Sigmoid colon (tissue), 7 donors: ENCODE data around the gene TUFM. TPM values are rescaled to one million over a fixed set of nuclear protein-coding genes. Genes with fewer than 3 reads are reported as not detected.

ENCODE experiments used
- DNase-seq: peaks from one replicate; pipeline ENCODE4 v3.0.0-alpha.2; 2019
- H3K27ac ChIP-seq, 4 donors: fragments of 200-600 bp; sonication (generic); one replicate each; pipeline ENCODE4 v1.5.1; 2016 to 2019; ENCODE audit warnings: mild to moderate bottlenecking in 1 of 4
- H3K27me3 ChIP-seq, 3 donors: fragments of 200-600 bp; sonication (generic); one replicate each; pipeline ENCODE4 v1.5.1; 2019; ENCODE audit warnings: mild to moderate bottlenecking in 1 of 3
- H3K36me3 ChIP-seq, 4 donors: fragments of 200-600 bp; sonication (generic); one replicate each; pipeline ENCODE4 v1.5.1; 2016 to 2019
- H3K4me1 ChIP-seq, 4 donors: fragments of 200-600 bp; sonication (generic); one replicate each; pipeline ENCODE4 v1.5.1; 2017 to 2019
- H3K4me3 ChIP-seq, 4 donors: fragments of 200-600 bp; sonication (generic); one replicate each; pipeline ENCODE4 v1.5.1; 2017 to 2019; ENCODE audit warnings: mild to moderate bottlenecking in 2 of 4, moderate library complexity in 1 of 4
- H3K9me3 ChIP-seq, 4 donors: fragments of 200-600 bp in 3 of 4; sonication (generic) in 3 of 4; one replicate each; pipeline versions ENCODE4 v1.5.1 to v1.6.1; 2013 to 2019
- CTCF ChIP-seq, 4 experiments: fragments of 450-650 bp in 3 of 4; fragments of 200-600 bp in 1 of 4; IDR thresholded peaks; one replicate each; pipeline ENCODE4 v1.5.1; 2016 to 2019; ENCODE audit warnings: antibody characterized with exemption in 4 of 4, mild to moderate bottlenecking in 3 of 4, moderate library complexity in 2 of 4
- EP300 ChIP-seq, 4 donors: sonication (generic); formaldehyde crosslinking; IDR thresholded peaks; one replicate each; pipeline ENCODE4 v1.6.1; 2017; ENCODE audit warnings: antibody characterized with exemption in 4 of 4
- POLR2A ChIP-seq, 2 donors: fragments of 450-650 bp; IDR thresholded peaks; one replicate each; pipeline ENCODE4 v1.6.1; 2016; ENCODE audit warnings: antibody characterized with exemption in 2 of 2, mild to moderate bottlenecking in 2 of 2, moderate library complexity in 2 of 2
- POLR2AphosphoS5 ChIP-seq, 4 donors: sonication (generic); formaldehyde crosslinking; IDR thresholded peaks; one replicate each; pipeline ENCODE4 v1.6.1; 2017; ENCODE audit warnings: antibody characterized with exemption in 4 of 4
- WGBS, 2 donors: extraction: QIAGEN DNeasy Blood & Tissue Kit; methylation state at CpG; one replicate each; pipeline ENCODE4 v1.1.7; 2013; 5-methylcytosine and 5-hydroxymethylcytosine counted together
- intact Hi-C: fragments of 100-400 bp; cut with DNase I; formaldehyde crosslinking; loops from one replicate; pipeline ENCODE4 v1.15.1; 2023
- polyA plus RNA-seq, 3 donors: library from polyadenylated mRNA; stranded (reverse); fragments of 200-250 nt; gene quantifications; one replicate each; pipeline ENCODE4 v1.2.3, GENCODE V29; 2013
- total RNA-seq, 4 donors: library from RNA; depleted of rRNA; stranded (reverse); fragments of >200 nt; gene quantifications; one replicate each; pipeline ENCODE4 v1.1.0, GENCODE V29; 2016
- donor health status: healthy with polysubstance abuse.
- donor health status: Bipolar disorder and iron deficiency.
- donor health status: healthy.

Gene TUFM
- total and polyA plus RNA-seq, 7 donors = 75.3 to 289 (median 102) TPM

- peaks cover 0 to 27% (median 22%) of the 10 kb centered on the region in 4 donors for H3K4me1 ChIP-seq
- H3K9me3 ChIP-seq = no peaks in the 10 kb centered on the region
- H3K27me3 ChIP-seq = no peaks in the 10 kb centered on the region
- TF ChIP-seq POLR2A (IDR thresholded peaks at IDR 0.05) = no peak
- no peak for TF ChIP-seq POLR2AphosphoS5 (IDR thresholded peaks at IDR 0.05)
- no peak for TF ChIP-seq EP300 (IDR thresholded peaks at IDR 0.05)
- no peak for TF ChIP-seq CTCF (IDR thresholded peaks at IDR 0.05)
- no peak for DNase-seq
- H3K36me3 ChIP-seq = peaks cover 24 to 37% (median 34%) of the 10 kb centered on the region in 4 donors
- H3K27ac ChIP-seq = peak overlapping the region; percentile 91 to 95 (median 92)
- WGBS, 2 donors = 0 to 1% methylated on average over 16 of the region's 16 CpGs
- intact Hi-C loops = loop anchor here (1.0 to 2.0 kb wide), 2 partner anchors 18 to 21 kb away; partner anchors contain the start of gene SH2B1
- H3K4me3 ChIP-seq = peak overlapping the region; percentile 72 to 98 (median 80)
Measured at GRCh38 chr16:28845761-28846079, 428 bp downstream of the TUFM start.

GRCh38 chr16:28845293-28845692, 855 bp downstream of the TUFM start:
- no peak for DNase-seq
- peak overlapping the region; percentile 72 to 98 (median 80) for H3K4me3 ChIP-seq
- H3K9me3 ChIP-seq = no peaks in the 10 kb centered on the region
- peaks cover 24 to 37% (median 34%) of the 10 kb centered on the region in 4 donors for H3K36me3 ChIP-seq
- H3K4me1 ChIP-seq = peaks cover 0 to 27% (median 22%) of the 10 kb centered on the region in 4 donors
- 23 to 50% methylated on average over 10 of the region's 10 CpGs for WGBS, 2 donors
- no peaks in the 10 kb centered on the region for H3K27me3 ChIP-seq
- peak overlapping the region; percentile 91 to 95 (median 92) for H3K27ac ChIP-seq
- TF ChIP-seq POLR2A (IDR thresholded peaks at IDR 0.05) (no peak), POLR2AphosphoS5 (IDR thresholded peaks at IDR 0.05) (no peak), CTCF (IDR thresholded peaks at IDR 0.05) (no peak), EP300 (IDR thresholded peaks at IDR 0.05) (no peak)
- intact Hi-C loops = loop anchor here (2.0 kb wide), 1 partner anchor 20 kb away; no protein-coding TSS in a partner anchor

- Histone ChIP-seq H3K36me3 (peaks cover 24 to 37% (median 34%) of the 10 kb centered on the region in 4 donors), H3K27ac (no peak overlapping the region), H3K9me3 (no peaks in the 10 kb centered on the region), H3K4me1 (peaks cover 0 to 28% (median 25%) of the 10 kb centered on the region in 4 donors), H3K27me3 (no peaks in the 10 kb centered on the region), H3K4me3 (no peak overlapping the region)
- intact Hi-C loops = loop anchor here (2.0 kb wide), 1 partner anchor 20 kb away; no protein-coding TSS in a partner anchor
- no peak for DNase-seq
- WGBS, 2 donors = 84 to 91% methylated on average over 19 of the region's 19 CpGs
- TF ChIP-seq POLR2AphosphoS5 (IDR thresholded peaks at IDR 0.05) (no peak), POLR2A (IDR thresholded peaks at IDR 0.05) (no peak), CTCF (IDR thresholded peaks at IDR 0.05) (no peak), EP300 (IDR thresholded peaks at IDR 0.05) (no peak)
Measured at GRCh38 chr16:28844226-28844885, 1.8 kb downstream of the TUFM start.

GRCh38 chr16:28843766-28844165, 2.4 kb downstream of the TUFM start:
- DNase-seq = no peak
- intact Hi-C loops = loop anchor here (2.0 kb wide), 1 partner anchor 19 kb away; no protein-coding TSS in a partner anchor
- WGBS, 2 donors = 95 to 96% methylated on average over 12 of the region's 12 CpGs
- H3K4me1 ChIP-seq = peaks cover 0 to 28% (median 25%) of the 10 kb centered on the region in 4 donors
- no peak overlapping the region for H3K27ac ChIP-seq
- no peak for TF ChIP-seq POLR2A (IDR thresholded peaks at IDR 0.05)
- TF ChIP-seq CTCF (IDR thresholded peaks at IDR 0.05) = no peak
- no peak for TF ChIP-seq EP300 (IDR thresholded peaks at IDR 0.05)
- TF ChIP-seq POLR2AphosphoS5 (IDR thresholded peaks at IDR 0.05) = peak in 1 of 4 donors; percentile 3
- H3K9me3 ChIP-seq = no peaks in the 10 kb centered on the region
- H3K4me3 ChIP-seq = no peak overlapping the region
- H3K36me3 ChIP-seq = peaks cover 24 to 37% (median 34%) of the 10 kb centered on the region in 4 donors
- no peaks in the 10 kb centered on the region for H3K27me3 ChIP-seq
